Measurements from ENCODE around the gene MIER1.

The MIER1 gene

DNA sequence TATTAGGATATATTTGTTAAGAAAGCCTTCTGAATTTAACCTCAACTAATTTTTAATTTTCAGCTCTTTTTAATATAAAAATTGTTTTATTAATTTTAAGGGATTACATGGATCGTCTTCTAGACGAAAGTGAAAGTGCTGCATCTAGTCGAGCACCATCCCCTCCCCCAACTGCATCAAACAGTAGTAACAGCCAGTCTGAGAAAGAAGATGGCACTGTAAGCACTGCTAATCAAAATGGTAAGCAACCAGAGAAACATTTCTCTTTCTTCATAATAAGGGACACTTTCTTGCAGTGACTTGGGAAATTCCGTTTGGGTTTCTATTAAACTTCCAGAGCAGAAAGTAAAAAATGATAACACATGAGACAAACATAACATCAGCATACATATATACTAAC is 56.9 kb downstream of the MIER1 start:
- TF ChIP-seq, protein P1, sequence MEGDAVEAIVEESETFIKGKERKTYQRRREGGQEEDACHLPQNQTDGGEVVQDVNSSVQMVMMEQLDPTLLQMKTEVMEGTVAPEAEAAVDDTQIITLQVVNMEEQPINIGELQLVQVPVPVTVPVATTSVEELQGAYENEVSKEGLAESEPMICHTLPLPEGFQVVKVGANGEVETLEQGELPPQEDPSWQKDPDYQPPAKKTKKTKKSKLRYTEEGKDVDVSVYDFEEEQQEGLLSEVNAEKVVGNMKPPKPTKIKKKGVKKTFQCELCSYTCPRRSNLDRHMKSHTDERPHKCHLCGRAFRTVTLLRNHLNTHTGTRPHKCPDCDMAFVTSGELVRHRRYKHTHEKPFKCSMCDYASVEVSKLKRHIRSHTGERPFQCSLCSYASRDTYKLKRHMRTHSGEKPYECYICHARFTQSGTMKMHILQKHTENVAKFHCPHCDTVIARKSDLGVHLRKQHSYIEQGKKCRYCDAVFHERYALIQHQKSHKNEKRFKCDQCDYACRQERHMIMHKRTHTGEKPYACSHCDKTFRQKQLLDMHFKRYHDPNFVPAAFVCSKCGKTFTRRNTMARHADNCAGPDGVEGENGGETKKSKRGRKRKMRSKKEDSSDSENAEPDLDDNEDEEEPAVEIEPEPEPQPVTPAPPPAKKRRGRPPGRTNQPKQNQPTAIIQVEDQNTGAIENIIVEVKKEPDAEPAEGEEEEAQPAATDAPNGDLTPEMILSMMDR (IDR thresholded peaks at IDR 0.05; ENCODE audit: insufficient read depth, low read length, missing control alignments), result no peak
- POLR2A ChIA-PET, result no interaction called here
- no peak for DNase-seq (ENCODE audit: low read depth, low spot score)
- no peak overlapping the region for H3K4me3 ChIP-seq (ENCODE audit: low read depth, low read length)
- CTCF ChIA-PET, result interaction anchor here (0.7 to 2.3 kb wide), 5 partner anchors 8 to 231 kb away, joined by 3 to 10 read pairs (median 4); no protein-coding TSS in a partner anchor

DNA sequence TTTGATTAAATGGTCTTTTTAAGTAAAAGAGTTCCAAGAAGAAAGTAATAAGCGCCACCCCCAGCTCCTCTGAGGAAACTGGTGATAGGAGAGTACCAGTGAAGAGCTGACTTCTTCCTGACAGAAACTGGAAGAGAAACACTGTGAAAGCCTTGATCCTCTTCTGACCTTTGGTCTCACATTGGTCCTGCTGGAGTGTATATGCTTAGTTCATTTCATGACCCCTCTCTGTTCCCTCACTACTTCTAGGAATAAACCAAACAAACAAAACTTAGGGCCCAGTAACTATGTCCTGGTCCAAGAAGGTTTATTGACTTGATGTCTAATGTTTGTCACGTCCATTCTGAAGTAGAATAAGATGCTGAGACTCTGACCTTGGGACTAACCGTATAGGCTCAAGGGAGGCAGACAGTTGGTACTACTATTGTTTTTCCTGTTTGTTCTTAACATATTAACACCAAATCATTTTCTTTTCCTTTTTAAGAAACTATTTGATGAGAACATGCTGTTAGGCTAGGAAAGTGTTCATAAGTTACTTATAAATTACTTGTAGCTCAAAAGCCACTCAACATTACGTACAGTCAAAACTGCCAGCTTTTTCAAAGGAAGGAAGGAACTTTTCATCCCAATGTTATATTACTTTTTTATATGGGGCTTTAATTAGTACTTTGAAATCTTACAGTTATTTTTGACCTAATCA is 57.9 kb downstream of the MIER1 start:
- TF ChIP-seq, protein P1 (IDR thresholded peaks at IDR 0.05; ENCODE audit: insufficient read depth, low read length, missing control alignments), result no peak
- ChIA-PET CTCF (interaction anchor here (1.1 kb wide), 1 partner anchor 13 kb away, joined by 8 read pairs; no protein-coding TSS in a partner anchor), POLR2A (no interaction called here)
- no peak for DNase-seq (ENCODE audit: low read depth, low spot score)
- no peak overlapping the region for H3K4me3 ChIP-seq (ENCODE audit: low read depth, low read length)

DNA sequence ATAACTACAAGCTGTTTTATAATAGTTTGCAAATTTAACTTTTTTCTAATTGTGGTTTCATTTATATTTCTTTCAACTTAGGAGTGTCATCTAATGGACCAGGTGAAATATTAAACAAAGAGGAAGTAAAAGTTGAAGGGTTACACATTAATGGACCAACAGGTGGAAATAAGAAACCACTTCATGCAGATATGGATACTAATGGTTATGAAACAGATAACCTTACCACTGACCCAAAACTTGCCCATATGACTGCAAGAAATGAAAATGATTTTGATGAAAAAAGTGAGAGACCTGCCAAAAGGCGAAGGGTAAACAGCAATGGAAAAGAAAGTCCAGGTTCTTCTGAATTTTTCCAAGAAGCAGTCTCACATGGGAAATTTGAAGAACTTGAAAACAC is 59.7 kb downstream of the MIER1 start:
- TF ChIP-seq, protein P1 (IDR thresholded peaks at IDR 0.05; ENCODE audit: insufficient read depth, low read length, missing control alignments), result no peak
- ChIA-PET POLR2A (no interaction called here), CTCF (interaction anchor here (1.7 to 3.6 kb wide), 2 partner anchors 12 to 164 kb away, joined by 8 to 31 read pairs; no protein-coding TSS in a partner anchor)
- H3K4me3 ChIP-seq (ENCODE audit: low read depth, low read length), result no peak overlapping the region
- no peak for DNase-seq (ENCODE audit: low read depth, low spot score)

DNA sequence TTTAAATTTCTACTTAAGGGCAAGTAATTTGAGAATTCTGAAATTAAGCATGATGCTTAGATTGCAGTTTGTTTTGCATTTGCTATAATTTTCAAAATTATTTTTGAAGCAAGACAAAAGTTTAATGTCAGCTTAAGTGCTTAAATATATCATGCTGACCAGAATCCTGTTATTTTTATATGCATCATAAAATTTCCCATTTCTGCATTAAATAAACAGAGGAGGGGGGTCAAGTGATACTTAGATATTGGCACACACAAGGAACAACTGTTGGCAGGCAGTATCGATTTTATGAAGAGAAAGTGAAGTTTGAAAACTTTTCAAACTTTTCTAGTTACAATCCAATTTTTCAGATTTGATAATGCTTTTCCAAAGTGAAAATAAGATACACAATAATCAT is 61.0 kb downstream of the MIER1 start:
- no peak overlapping the region for H3K4me3 ChIP-seq (ENCODE audit: low read depth, low read length)
- TF ChIP-seq, protein P1 (IDR thresholded peaks at IDR 0.05; ENCODE audit: insufficient read depth, low read length, missing control alignments), result no peak
- CTCF ChIA-PET, result interaction anchor here (0.7 to 3.6 kb wide), 5 partner anchors 10 to 227 kb away, joined by 3 to 31 read pairs (median 4); no protein-coding TSS in a partner anchor
- no peak for DNase-seq (ENCODE audit: low read depth, low spot score)
- POLR2A ChIA-PET, result no interaction called here

DNA sequence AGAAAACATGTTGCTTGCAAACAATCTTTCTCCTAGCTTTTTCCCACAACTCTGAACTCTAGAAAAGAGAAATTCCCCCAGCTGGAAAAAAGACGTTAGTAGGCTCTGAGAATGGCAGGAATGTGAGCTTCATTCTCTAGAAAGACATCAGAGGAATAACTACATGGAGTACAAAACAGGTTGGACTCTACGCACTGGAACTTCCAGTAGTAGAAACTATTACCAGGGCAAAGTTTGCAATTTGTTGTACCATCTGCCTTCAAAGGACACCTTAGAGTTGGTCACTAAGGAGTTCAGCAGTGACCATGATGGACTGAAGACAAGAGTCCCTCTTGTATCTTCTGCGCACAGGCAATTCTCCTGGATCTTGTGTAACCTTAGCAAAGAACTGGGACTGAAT is 68.3 kb downstream of the MIER1 start:
- CTCF ChIA-PET, result interaction anchor here (0.8 to 10.0 kb wide), 6 partner anchors 12 to 219 kb away, joined by 3 to 449 read pairs (median 4); no protein-coding TSS in a partner anchor
- TF ChIP-seq, protein P1 (IDR thresholded peaks at IDR 0.05; ENCODE audit: insufficient read depth, low read length, missing control alignments), result no peak
- POLR2A ChIA-PET, result no interaction called here

DNA sequence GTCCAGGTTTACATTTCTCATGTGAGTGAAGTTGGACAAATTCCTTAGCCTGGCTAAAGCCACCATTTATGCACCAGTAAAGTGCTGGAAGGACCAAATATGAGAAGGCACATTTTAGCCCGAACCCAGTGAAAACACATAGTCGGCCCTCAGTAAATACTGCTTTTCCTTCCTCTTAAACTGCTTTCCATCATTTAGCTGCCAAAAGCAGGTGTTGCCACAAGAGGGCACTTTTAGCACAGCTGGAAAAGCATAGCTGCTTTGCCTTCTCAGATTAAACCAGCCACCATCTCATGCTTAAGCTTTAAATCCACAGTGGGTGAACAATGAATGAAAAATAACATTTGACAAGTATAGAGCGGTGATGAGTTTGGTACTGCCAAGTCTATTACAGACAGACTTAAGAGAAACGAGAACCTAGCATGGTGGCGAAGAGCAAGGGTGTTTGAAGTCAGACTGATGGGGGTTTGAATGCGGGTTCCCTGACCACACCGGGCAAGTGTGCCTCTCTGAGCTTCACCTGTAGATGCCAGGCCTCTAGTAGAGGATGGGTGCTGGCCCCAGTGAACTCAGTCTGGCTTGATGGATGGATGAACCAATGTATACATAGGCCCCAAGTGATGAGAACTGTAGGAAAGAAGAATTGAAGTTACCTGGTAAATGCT is 71.4 kb downstream of the MIER1 start:
- TF ChIP-seq, protein P1 (IDR thresholded peaks at IDR 0.05; ENCODE audit: insufficient read depth, low read length, missing control alignments), result peak; percentile 83
- POLR2A ChIA-PET, result interaction anchor here (0.9 kb wide), 1 partner anchor 153 kb away, joined by 3 read pairs; no protein-coding TSS in a partner anchor
- no peak overlapping the region for H3K4me3 ChIP-seq (ENCODE audit: low read depth, low read length)
- DNase-seq (ENCODE audit: low read depth, low spot score), result no peak
- CTCF ChIA-PET, result interaction anchor here (0.9 to 10.0 kb wide), 35 partner anchors 9 to 537 kb away, joined by 3 to 449 read pairs (median 5); partner anchors contain the start of genes C1orf141, IL23R and SLC35D1

More for the DNA sequence above, 68.3 kb downstream of the MIER1 start:
- H3K4me3 ChIP-seq (ENCODE audit: low read depth, low read length), result no peak overlapping the region
- DNase-seq (ENCODE audit: low read depth, low spot score), result no peak

Measured in AG04449 (cell line).